Midbrain (tissue), 1 donor: ENCODE measurements around the gene DHRSX.
"Not testable (repeated sequence)": the region's sequence is repeated elsewhere in the genome, so short reads cannot be mapped to it uniquely, and the experiment has no call there.

ENCODE experiments used
- DNase-seq: peaks from one replicate; lab custom pipeline; 2025; lab: John Stamatoyannopoulos, UW

DHRSX gene

GRCh38 chrX:2220296-2220695 lies 280.5 kb downstream of the DHRSX start:
- no peak for DNase-seq

GRCh38 chrX:2214138-2214823 lies 286.5 kb downstream of the DHRSX start:
- not testable (repeated sequence) for DNase-seq

GRCh38 chrX:2211667-2212066 lies 289.1 kb downstream of the DHRSX start:
- not testable (repeated sequence) for DNase-seq

GRCh38 chrX:2193273-2193592 lies 307.5 kb downstream of the DHRSX start:
- no peak for DNase-seq

- no peak for DNase-seq
Observed at GRCh38 chrX:2192584-2193272, 308.0 kb downstream of the DHRSX start.

- DNase-seq, result no peak
Observed at GRCh38 chrX:2188840-2189239, 311.9 kb downstream of the DHRSX start.

- no peak for DNase-seq
Observed at GRCh38 chrX:2188330-2188792, 312.4 kb downstream of the DHRSX start.

- DNase-seq, result no peak
Observed at GRCh38 chrX:2187352-2188115, 313.2 kb downstream of the DHRSX start.

- DNase-seq, result no peak
Observed at GRCh38 chrX:2185341-2186082, 315.3 kb downstream of the DHRSX start.

GRCh38 chrX:2184089-2184488 lies 316.7 kb downstream of the DHRSX start:
- no peak for DNase-seq

GRCh38 chrX:2183193-2183725 lies 317.5 kb downstream of the DHRSX start:
- DNase-seq, result no peak

- no peak for DNase-seq
Observed at GRCh38 chrX:2177541-2177940, 323.2 kb downstream of the DHRSX start.

GRCh38 chrX:2176733-2177132 lies 324.0 kb downstream of the DHRSX start:
- no peak for DNase-seq

- no peak for DNase-seq
Observed at GRCh38 chrX:2176274-2176673, 324.5 kb downstream of the DHRSX start.

- DNase-seq, result no peak
Observed at GRCh38 chrX:2172359-2172758, 328.4 kb downstream of the DHRSX start.
